Esophagus muscularis mucosa (tissue), 4 donors: ENCODE results near the gene CTNNA2.

Source experiments
- EP300 ChIP-seq: sonication (generic); formaldehyde crosslinking; IDR thresholded peaks from one replicate; pipeline ENCODE4 v1.6.1; 2017; ENCODE audit warnings: antibody characterized with exemption
- POLR2A ChIP-seq: fragments of 450-650 bp; IDR thresholded peaks from one replicate; pipeline ENCODE4 v1.6.1; 2017; ENCODE audit warnings: antibody characterized with exemption, moderate library complexity, mild to moderate bottlenecking, low read depth
- TF ChIP-seq, protein P1 (sequence below), 3 experiments: fragments of 200-600 bp in 2 of 3; fragments of 450-650 bp in 1 of 3; sonication (generic) in 2 of 3; IDR thresholded peaks; one replicate each; pipeline ENCODE4 v1.5.1; 2017 to 2019; ENCODE audit warnings: antibody characterized with exemption in 3 of 3, mild to moderate bottlenecking in 2 of 3, moderate library complexity in 1 of 3

DNA sequence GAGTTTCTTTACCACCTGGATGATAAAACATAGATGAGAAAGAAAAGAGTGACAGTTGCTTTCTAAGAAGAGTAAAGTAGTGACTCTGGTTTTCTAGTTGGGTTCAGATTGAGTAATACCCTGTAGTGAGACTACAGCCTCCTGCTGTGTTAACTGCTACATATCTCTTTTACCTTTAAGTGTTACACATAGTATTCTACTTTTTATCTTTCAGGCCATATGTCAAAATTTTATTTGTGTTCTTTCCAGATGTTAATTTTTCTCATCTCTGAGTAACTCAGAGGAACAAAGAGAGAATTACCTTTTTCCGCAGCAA, 348.2 kb downstream of the CTNNA2 start:
- TF ChIP-seq, protein P1, sequence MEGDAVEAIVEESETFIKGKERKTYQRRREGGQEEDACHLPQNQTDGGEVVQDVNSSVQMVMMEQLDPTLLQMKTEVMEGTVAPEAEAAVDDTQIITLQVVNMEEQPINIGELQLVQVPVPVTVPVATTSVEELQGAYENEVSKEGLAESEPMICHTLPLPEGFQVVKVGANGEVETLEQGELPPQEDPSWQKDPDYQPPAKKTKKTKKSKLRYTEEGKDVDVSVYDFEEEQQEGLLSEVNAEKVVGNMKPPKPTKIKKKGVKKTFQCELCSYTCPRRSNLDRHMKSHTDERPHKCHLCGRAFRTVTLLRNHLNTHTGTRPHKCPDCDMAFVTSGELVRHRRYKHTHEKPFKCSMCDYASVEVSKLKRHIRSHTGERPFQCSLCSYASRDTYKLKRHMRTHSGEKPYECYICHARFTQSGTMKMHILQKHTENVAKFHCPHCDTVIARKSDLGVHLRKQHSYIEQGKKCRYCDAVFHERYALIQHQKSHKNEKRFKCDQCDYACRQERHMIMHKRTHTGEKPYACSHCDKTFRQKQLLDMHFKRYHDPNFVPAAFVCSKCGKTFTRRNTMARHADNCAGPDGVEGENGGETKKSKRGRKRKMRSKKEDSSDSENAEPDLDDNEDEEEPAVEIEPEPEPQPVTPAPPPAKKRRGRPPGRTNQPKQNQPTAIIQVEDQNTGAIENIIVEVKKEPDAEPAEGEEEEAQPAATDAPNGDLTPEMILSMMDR (IDR thresholded peaks at IDR 0.05), result no peak
- no peak for TF ChIP-seq EP300
- no peak for TF ChIP-seq POLR2A
